ENCODE results near the gene LETMD1.
"Not testable (repeated sequence)": the region's sequence is repeated elsewhere in the genome, so short reads cannot be mapped to it uniquely, and the experiment has no call there.

The LETMD1 gene

DNA sequence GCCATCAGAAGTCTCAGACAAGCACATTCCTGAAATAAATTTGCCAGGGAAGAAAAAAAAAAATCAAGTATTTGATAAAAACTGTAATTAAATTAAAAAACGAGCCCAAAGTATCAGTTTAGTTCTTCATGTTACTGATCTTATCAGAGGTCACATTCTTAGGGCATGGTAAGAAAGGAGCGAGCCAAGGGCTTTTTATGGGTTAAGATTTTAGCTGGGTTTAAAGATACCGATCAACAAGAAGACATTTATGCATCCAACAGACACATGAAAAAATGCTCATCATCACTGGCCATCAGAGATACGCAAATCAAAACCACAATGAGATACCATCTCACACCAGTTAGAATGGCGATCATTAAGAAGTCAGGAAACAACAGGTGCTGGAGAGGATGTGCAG lies 30.2 kb downstream of the LETMD1 start:
- not testable (repeated sequence) for DNase-seq

DNA sequence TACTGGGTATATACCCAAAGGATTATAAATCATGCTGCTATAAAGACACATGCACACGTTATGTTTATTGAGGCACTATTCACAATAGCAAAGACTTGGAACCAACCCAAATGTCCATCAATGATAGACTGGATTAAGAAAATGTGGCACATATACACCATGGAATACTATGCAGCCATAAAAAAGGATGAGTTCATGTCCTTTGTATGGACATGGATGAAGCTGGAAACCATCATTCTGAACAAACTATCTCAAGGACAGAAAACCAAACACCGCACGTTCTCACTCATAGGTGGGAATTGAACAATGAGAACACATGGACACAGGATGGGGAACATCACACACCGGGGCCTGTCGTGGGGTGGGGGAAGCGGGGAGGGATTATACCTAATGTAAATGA lies 30.7 kb downstream of the LETMD1 start:
- DNase-seq, result not testable (repeated sequence)

DNA sequence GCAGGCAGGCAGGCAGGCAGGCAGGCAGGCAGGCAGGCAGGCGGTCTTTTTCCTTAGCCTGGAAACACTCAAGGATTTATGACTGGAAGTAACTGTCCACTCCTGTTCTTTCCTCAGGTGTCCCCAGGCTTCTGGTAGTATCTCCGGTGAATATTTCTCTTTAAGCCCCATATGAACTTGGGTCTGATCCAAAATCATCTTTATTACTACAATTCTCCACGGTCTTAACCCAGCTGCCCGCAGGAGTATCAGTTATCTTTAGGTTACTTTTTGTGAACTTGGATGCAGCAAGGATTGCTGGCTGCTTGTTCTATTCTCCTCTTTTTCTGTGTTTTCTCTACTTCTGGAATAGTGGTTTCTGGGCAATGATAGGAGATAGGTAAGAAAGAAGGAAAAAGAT lies 32.0 kb downstream of the LETMD1 start:
- no peak for DNase-seq

DNA sequence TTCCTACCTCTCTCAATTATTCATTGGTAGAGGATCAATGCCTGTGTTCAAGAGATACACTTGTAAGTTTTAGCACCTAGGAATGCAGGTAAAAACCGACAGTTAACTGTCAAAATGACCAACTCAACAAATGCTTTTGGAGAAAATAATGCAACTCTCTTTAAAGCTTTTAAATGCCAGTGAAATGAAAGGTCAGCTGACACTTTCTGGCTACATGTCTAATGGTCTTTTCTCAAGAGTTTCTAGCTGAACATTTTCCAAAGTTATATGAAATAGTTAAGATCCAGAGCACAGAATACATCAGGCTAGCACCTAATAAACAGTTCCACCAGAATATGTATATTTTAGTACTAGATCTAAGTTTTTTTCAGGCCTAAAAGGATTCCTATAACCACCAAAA lies 33.3 kb downstream of the LETMD1 start:
- no peak for DNase-seq

DNA sequence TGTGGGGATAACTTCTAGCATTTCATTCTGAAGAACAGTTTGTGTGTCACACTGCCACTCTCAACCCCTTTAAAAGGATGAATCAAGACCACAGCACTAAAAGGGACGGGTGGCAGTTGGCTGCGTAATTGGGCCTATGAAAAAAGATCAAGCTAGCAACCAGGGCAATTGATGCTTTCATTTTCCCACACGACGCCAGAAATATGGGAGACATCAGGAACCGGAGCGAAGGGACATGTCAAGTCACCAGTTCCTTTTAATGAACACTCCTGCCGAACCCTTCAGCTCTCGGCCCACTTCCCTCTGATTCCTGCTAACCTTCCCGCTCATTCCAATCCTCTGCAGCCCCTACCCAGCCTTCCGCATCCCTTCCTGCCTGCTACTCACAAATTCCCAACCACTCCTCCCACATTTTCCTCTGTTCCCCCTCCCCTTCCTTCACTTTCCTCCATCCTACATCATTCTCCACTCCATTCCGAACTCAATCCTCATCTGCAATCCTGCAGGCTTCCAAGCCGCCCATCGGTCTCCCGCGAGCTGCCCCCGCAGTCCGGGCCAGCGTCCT lies 34.5 kb downstream of the LETMD1 start:
- peak; percentile 65 for DNase-seq

DNA sequence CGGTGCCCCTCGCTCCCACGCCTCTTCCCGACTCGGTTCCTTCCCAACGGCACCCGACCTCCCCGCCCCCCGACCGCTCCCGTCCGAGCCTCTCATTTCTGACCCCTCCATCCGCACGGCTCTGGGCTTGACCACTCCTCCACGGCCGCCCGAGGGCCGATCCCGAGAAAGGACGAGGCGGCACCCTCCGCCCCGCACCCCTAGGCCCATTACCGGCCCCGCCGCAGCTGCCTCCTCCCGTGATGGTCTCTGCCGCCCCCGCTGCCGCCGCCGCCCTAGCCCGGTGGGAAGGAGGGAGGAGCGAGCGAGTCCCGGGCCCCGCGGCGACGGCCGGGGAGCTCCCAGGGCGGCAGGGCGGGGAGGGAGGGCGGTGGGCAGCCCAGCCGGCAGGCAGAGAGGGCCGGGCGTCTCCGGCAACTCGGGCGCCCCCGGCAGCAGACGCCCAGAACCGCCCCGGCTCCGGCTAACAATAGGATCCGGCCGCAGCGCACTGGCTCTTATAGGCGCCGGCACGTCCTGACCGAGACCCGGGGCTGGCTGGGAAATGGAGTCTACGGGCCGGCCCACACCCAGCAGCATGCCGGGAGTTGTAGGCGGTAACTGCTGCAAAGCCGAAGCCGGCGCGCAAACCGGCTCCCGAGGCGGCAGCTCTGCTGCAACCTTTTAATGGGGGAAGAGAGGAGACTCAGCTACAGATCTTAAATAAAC lies 35.2 kb downstream of the LETMD1 start, which contains the start of gene CSRNP2:
CSRNP2 (minus strand) TSS at position 471 of the 708 bp plus-strand sequence. CDS start 7,035 bp downstream, outside the sequence.
- peak; percentile 98 for DNase-seq

DNA sequence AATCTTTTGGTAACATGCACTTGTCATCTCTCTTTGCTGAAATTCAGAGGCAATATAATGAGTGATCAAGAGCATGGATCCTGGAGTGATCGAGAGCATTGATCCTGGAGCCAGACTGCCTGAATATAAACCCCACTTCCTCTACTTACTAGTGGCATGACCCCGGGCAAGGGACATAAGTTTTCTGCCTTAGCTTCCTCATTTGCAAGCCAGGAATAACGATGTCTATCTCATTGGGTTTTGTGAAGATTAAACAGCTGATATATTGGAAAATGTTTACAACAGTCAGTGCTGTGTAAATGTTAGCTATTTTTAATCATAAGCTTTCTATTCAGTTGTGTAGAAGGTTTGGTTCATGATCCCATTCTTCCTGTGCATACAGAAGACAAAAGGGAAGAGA lies 37.6 kb downstream of the LETMD1 start:
- no peak for DNase-seq

DNA sequence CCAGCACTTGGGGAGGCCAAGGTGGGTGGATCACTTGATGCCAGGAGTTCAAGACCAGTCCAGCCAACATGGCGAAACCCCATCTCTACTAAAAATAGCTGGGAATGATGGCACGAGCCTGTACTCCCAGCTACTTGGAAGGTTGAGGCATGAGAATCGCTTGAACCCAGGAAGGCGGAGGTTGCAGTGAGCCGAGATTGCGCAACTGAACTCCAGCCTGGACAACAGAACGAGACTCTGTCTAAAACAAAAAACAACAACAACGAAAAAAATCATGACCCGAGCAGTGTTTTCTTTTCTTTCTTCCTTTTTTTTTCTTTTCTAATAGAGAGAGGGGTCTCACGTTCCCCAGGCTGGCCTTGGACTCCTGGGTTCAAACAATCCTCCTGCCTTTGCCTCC lies 38.8 kb downstream of the LETMD1 start:
- no peak for DNase-seq

DNA sequence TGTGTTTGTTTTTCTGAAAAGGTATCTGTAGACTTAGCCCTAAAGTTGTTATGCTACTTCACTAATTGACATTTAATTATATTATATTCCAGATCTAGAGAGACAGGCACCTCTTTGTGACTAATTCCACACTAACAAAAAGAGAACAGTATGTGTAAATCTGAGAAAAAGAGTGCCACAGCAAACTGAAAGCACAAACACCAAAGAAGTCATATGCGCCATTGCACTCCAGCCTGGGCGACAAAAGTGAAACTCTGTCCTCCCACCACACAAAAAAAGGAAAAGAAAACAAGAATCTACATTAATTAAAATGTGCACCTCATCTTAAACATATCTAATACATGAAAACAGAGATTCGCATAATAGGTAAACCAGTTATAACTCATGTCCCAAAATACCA lies 39.7 kb downstream of the LETMD1 start:
- no peak for DNase-seq

DNA sequence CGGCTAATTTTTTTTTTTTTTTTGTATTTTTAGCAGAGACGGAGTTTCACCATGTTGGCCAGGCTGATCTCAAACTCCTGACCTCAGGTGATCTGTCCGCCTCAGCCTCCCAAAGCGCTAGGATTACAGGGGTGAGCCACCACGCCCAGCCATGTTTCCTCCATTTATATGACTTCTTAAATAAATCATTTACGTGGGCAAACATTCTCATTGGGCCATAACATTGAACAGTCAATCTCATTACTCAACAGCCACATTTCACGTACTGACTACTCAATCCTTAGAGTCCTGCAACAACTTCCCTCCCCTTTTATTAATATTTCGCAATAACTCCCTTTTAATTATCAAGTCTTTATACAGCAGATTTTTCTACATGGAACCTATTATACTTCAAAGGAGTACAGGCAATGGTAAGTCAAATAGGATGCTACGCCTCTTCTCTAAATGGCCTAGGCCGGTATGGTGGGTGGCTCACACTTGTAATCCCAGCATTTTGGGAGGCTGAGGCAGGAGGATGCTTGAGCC lies 42.6 kb downstream of the LETMD1 start:
- no peak for DNase-seq

DNA sequence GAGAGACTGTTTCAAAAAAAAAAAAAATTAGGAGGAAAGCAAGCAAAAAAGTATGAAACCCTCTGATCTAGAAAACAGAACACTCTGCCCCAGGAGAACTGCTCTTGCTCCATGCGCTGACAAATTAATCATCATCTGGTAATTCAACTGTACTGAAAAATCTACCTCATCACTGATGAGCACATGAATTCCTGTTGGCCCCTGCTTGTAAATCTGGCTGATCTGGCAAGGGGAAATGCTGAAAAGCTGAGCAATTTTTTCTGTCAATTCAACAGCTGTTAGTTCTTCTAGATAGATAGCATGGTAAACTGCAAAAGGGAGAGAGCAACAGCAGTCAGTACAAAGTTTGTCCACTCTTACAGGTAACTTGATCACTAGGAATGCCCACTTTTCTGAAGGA lies 50.5 kb downstream of the LETMD1 start:
- no peak for DNase-seq

DNA sequence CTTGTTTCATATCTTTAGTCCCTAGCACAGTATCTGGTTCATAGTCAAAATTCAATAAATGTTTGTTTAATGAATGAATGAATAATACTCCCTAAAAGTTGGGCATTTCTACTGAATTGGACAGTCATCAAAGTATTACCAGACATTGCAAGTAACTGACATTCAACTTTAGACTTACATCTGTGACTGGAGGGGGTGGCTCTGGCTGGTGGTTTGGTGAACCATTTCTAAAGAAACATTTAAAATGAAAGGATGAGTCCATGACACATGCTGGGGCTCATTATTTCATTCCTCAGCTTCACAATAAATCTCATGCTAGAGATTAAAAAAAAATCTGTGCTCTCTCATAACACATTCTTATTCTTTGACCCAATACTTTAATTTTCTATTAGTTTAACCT lies 55.9 kb downstream of the LETMD1 start:
- DNase-seq, result no peak

DNA sequence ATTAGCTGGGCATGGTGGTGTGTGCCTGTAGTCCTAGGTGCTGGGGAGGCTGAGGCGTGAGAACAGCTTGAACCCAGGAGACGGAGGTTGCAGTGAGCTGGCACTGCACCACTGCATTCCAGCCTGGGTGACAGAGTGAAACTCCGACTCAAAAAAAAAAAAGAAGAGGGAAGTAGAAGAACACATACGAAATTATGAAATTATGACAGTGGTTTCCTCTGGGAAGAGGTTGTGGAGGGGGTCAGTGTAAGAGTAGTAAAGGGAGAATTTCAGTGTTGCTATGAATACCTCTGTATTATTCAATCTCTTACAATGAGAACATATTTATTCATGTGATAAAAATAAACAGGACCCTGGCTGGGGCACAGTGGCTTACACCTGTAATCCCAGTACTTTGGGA lies 60.0 kb downstream of the LETMD1 start:
- DNase-seq, result no peak
